Mucosa of stomach (tissue), 1 donor: ENCODE data around the gene RNF217.
"Not testable (repeated sequence)": the region's sequence is repeated elsewhere in the genome, so short reads cannot be mapped to it uniquely, and the experiment has no call there.

ENCODE experiments used
- H3K27me3 ChIP-seq: one replicate; pipeline ENCODE4 v1.7.0; 2013; ENCODE audit warnings: mild to moderate bottlenecking, low read length; ENCODE audit not compliant: control insufficient read depth, insufficient read depth
- H3K36me3 ChIP-seq: one replicate; pipeline ENCODE4 v1.7.0; 2013; ENCODE audit warnings: low read length; ENCODE audit not compliant: control insufficient read depth, insufficient read depth
- H3K4me1 ChIP-seq: one replicate; pipeline ENCODE4 v1.7.0; 2013; ENCODE audit warnings: mild to moderate bottlenecking, low read length; ENCODE audit not compliant: control insufficient read depth, insufficient read depth
- H3K4me3 ChIP-seq: one replicate; pipeline ENCODE4 v1.7.0; 2013; ENCODE audit warnings: low read length
- H3K9ac ChIP-seq: one replicate; pipeline ENCODE4 v1.7.0; 2013; ENCODE audit warnings: mild to moderate bottlenecking, low read length, moderate library complexity
- H3K9me3 ChIP-seq: one replicate; pipeline ENCODE4 v1.7.0; 2013; ENCODE audit warnings: mild to moderate bottlenecking, low read length, moderate library complexity; ENCODE audit not compliant: control insufficient read depth
- donor health status: Pancreatic carcinoma.

The RNF217 gene

DNA sequence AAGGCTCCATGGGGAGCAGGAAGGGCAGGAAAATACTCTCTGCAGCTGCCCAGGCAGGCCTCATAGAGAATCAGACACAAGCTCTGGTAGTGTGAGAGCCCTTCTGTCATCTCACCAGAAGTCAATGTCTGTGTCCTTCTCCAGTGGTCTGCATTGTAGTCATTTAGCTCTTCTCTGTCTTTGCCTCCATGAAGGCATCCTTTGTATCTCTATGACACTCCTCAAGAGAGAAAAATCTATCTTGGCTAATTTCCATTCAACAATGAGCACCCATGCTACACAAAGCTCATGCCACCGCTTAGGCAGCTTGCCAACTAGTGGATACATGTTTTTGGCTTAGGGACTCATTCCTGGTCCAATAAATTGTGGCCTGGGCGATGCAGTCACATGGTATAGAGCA, 92.1 kb downstream of the RNF217 start:
- no peaks in the 10 kb centered on the region for H3K36me3 ChIP-seq
- H3K9me3 ChIP-seq, result no peaks in the 10 kb centered on the region
- H3K27me3 ChIP-seq, result no peaks in the 10 kb centered on the region
- H3K9ac ChIP-seq, result no peak overlapping the region
- H3K4me1 ChIP-seq, result no peaks in the 10 kb centered on the region
- no peak overlapping the region for H3K4me3 ChIP-seq

DNA sequence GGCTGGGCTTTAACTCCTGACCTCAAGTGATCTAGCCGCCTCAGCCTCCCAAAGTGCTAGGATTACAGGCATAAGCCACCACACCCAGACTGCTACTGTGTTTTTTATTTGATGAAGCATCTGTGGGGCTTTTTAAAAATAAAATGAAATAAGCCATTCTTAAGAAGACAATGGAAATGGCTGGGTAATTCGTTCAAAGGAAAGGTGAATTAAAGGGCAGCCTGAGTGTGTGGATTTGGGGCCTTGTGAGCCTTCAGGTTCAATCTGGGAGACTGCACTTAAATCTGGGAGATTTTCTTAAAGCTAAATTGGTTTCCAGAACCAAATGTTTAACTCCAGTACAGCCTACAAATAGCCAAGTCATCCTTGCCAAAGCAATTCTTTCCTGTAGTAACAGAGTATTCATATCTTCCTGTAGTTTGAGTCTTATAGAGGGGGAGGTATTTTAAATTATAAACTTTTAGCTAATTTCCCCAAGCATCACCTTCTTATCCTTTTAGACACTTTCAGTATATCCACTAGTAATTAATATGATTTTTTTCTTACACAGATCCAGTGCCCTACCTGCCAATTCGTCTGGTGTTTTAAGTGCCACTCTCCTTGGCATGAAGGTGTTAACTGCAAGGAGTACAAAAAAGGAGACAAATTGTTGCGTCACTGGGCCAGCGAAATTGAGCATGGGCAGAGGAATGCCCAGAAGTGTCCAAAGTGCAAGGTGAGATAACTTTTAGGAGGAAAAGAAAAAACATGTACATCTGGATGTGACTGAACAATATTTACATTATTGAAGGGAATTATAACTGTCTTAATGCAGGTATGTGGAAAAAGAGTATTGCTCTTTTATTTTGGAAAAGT, 95.4 kb downstream of the RNF217 start:
- Histone ChIP-seq H3K4me3 (no peak overlapping the region), H3K36me3 (no peaks in the 10 kb centered on the region), H3K9me3 (no peaks in the 10 kb centered on the region), H3K9ac (no peak overlapping the region), H3K4me1 (no peaks in the 10 kb centered on the region), H3K27me3 (no peaks in the 10 kb centered on the region)

GRCh38 chr6:125058546-125058945, 96.3 kb downstream of the RNF217 start:
- no peaks in the 10 kb centered on the region for H3K9me3 ChIP-seq
- H3K4me1 ChIP-seq, result no peaks in the 10 kb centered on the region
- H3K36me3 ChIP-seq, result no peaks in the 10 kb centered on the region
- no peak overlapping the region for H3K4me3 ChIP-seq
- no peak overlapping the region for H3K9ac ChIP-seq
- no peaks in the 10 kb centered on the region for H3K27me3 ChIP-seq

DNA sequence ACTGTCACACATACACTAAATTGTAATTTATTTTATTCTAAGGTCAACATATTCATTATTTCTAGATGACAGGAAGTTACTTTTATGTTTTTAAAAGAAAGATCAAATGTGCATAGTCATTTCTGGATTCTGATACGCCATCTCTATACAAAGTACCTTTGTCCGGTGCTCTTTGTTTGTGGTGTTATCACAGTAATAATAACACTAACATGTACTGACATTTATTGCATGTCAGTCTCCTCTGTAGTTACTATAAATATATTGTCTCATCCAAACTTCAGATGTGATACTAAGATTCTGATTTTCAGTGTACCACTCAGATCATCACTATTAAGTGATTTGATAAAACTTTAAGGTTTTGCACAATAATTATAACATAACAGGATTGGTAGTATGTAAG, 101.1 kb downstream of the RNF217 start:
- Histone ChIP-seq H3K9me3 (no peaks in the 10 kb centered on the region), H3K36me3 (no peaks in the 10 kb centered on the region), H3K9ac (no peak overlapping the region), H3K4me1 (no peaks in the 10 kb centered on the region), H3K27me3 (no peaks in the 10 kb centered on the region), H3K4me3 (no peak overlapping the region)

GRCh38 chr6:125066140-125066539, 103.9 kb downstream of the RNF217 start:
- Histone ChIP-seq H3K9me3 (no peaks in the 10 kb centered on the region), H3K36me3 (no peaks in the 10 kb centered on the region), H3K27me3 (no peaks in the 10 kb centered on the region), H3K4me1 (no peaks in the 10 kb centered on the region), H3K9ac (no peak overlapping the region), H3K4me3 (no peak overlapping the region)

DNA sequence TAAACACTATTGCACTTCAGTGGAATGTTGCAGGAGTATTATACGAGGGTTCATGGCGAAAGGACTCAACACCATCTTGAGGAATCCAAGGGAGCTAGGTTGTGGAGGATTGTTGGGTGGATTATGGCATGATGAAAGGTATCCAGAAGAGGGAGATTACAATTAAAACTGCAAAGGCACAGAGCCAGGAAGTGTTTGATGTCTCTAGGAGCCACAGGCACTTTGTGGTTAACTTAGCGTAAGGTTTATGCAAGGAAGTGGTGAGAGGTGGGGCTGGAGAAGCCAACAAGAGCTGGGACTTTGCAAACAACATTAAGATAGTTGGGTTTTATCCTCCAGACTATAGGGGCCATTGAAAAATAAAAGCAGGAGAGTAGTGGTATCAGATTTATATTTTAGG, 104.7 kb downstream of the RNF217 start:
- H3K4me3 ChIP-seq, result no peak overlapping the region
- no peak overlapping the region for H3K9ac ChIP-seq
- H3K36me3 ChIP-seq, result no peaks in the 10 kb centered on the region
- no peaks in the 10 kb centered on the region for H3K9me3 ChIP-seq
- H3K27me3 ChIP-seq, result no peaks in the 10 kb centered on the region
- no peaks in the 10 kb centered on the region for H3K4me1 ChIP-seq

GRCh38 chr6:125067552-125067951, 105.3 kb downstream of the RNF217 start:
- Histone ChIP-seq H3K4me1 (no peaks in the 10 kb centered on the region), H3K4me3 (no peak overlapping the region), H3K27me3 (no peaks in the 10 kb centered on the region), H3K9me3 (no peaks in the 10 kb centered on the region), H3K36me3 (no peaks in the 10 kb centered on the region), H3K9ac (no peak overlapping the region)

DNA sequence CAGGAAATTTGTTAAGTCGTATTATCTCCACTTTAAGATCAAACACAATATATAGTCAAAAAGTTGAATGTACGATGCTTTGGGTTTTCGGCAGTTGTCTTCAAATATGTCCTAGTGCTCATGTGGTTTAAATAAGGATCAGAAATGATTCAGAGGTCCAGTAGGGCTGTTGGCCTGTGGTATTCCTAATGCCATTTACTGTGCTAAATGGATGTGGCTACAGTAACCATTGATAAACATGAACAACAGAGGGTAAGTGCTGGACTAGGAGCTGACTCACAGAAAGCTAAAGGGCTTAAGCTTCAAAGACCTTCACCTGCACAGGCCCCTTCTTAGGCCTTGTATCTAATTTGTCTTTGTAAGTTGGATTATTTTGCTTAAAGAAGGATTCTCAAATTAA, 110.8 kb downstream of the RNF217 start:
- H3K4me3 ChIP-seq, result no peak overlapping the region
- no peaks in the 10 kb centered on the region for H3K27me3 ChIP-seq
- H3K4me1 ChIP-seq, result no peaks in the 10 kb centered on the region
- no peaks in the 10 kb centered on the region for H3K9me3 ChIP-seq
- no peak overlapping the region for H3K9ac ChIP-seq
- H3K36me3 ChIP-seq, result no peaks in the 10 kb centered on the region

- no peaks in the 10 kb centered on the region for H3K4me1 ChIP-seq
- H3K36me3 ChIP-seq, result no peaks in the 10 kb centered on the region
- H3K27me3 ChIP-seq, result no peaks in the 10 kb centered on the region
- no peak overlapping the region for H3K4me3 ChIP-seq
- H3K9me3 ChIP-seq, result no peaks in the 10 kb centered on the region
- H3K9ac ChIP-seq, result no peak overlapping the region
Observed at GRCh38 chr6:125074120-125074519, 111.9 kb downstream of the RNF217 start.

DNA sequence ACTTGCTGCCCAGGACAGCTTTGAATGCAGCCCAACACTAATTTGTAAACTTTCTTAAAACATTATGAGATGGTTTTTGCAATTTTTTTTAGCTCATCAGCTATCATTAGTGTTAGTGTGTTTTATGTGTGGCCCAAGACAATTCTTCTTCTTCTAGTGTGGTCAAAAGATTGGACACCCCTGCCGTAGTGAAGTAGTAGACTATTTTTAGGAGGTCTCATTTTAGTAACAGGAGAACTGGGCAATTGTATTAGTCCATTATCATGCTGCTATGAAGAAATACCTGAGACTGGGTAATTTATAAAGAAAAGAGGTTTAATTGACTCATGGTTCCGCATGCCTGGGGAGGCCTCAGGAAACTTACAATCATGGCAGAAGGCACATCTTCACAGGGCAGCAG, 112.8 kb downstream of the RNF217 start:
- H3K9me3 ChIP-seq, H3K4me3 ChIP-seq: not testable (repeated sequence)

GRCh38 chr6:125075741-125076481, 113.7 kb downstream of the RNF217 start:
- H3K36me3 ChIP-seq, result no peaks in the 10 kb centered on the region
- no peaks in the 10 kb centered on the region for H3K27me3 ChIP-seq
- no peaks in the 10 kb centered on the region for H3K4me1 ChIP-seq
- H3K4me3 ChIP-seq, result no peak overlapping the region
- H3K9ac ChIP-seq, result no peak overlapping the region
- H3K9me3 ChIP-seq, result no peaks in the 10 kb centered on the region

More for the DNA sequence above, 112.8 kb downstream of the RNF217 start:
- not testable (repeated sequence) for H3K27me3 ChIP-seq, H3K4me1 ChIP-seq, H3K36me3 ChIP-seq, H3K9ac ChIP-seq

DNA sequence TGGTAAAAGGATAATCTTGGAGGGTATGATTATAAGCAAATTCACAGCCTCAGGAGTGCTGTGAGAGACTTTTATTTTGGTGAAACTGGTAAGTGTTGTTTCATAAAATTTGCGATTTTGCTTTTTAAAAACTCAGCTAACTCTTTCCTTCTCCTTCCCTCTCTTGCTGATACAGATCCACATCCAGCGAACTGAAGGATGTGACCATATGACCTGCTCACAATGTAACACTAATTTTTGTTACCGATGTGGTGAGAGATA, 114.2 kb downstream of the RNF217 start:
- no peaks in the 10 kb centered on the region for H3K4me1 ChIP-seq
- no peaks in the 10 kb centered on the region for H3K27me3 ChIP-seq
- H3K4me3 ChIP-seq, result no peak overlapping the region
- H3K36me3 ChIP-seq, result no peaks in the 10 kb centered on the region
- no peaks in the 10 kb centered on the region for H3K9me3 ChIP-seq
- H3K9ac ChIP-seq, result no peak overlapping the region
